C1 segment of cervical spinal cord (tissue), 14 donors: ENCODE measurements around the gene NPC2.
A peak's percentile ranks its signal among the peaks of the same experiment; 100 is the strongest.
"Not testable (repeated sequence)": the region's sequence is repeated elsewhere in the genome, so short reads cannot be mapped to it uniquely, and the experiment has no call there.

Experiments
- DNase-seq, 14 donors: peaks; one replicate each; lab custom pipeline; 2025; lab: John Stamatoyannopoulos, UW

NPC2 gene

DNA sequence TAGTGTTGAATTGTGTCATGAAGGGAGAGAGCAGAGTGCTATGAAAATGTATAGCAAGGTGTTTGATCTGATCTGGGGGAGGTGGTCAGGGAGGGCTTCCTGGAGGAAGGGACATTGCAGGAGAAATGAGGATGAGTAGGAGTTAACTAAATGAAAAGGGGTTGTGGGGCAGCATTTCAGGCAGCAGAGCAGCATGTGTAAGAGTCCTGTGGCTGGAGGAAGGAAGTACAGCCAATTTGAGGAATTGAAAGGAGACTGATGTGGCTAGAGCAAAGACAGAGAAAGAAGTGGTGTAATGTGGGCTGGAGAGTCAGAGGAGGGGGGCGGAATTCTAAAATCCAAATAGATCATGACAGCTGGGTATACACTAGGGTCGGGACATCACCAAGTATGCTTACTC is 20.5 kb downstream of the NPC2 start:
- no peak for DNase-seq

DNA sequence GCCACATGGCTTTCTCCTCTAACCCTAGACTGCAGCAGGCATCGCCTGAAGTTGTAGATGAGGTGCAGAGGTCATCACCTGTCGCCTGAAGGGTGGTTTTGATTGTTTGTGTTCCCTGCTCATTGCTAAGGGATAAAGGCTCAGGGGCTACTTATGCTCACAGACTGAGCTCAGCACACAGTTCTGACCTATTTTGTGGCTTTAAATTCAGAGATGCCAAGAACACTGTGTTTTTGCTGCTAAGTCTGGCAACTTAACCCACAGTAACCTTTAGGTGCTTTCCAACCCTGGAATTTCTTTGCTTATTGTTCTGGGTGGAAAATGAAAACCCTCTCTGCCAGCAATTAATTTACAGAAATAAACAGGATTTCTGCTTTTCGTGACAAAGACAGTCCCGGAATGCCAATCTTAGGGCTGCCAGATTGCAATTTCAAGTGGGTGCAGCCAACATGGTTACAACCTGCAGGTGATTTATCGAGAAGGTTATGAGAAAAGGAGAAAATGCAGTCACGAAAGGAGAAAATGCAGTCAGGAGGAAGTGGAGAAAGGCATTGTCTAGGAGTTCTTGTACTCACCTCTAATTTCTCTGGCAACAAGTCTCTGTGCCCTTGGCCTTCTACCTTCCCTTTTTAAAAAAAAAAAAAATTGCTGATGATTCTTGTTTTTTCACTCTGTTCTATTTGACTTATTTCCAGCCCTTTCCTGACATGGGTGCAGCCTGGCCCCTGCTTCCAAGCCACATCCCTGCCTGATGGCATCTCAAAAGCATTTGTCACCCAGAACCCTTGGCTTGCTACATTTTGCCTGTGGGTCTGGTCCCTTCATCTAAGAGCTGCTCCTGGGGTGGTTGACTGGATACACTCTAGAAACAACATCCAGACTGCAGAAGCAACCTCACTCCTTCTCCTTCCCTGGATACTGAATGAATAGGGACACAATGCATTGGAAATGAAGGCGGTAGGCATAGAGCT is 23.3 kb downstream of the NPC2 start:
- peak in 2 of 14 donors; percentile 13 to 18 for DNase-seq

DNA sequence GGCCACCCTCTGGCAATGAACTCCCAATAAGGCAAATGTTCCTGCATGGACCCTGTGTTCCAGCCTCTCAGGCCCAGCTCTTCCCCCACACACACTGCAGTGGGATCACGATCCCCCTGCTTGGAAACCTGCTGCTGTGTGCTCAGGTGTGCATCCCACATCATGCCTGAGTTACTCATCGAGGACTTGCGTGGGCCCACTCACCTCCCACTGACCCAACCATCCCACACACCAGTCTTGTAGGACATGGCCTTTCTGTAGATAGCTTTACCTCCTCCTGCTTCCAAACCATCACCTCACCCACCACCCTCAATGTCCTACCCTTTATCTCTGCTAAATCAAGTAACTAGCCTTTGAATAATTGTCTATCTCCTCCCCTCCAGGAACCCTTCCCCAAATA is 24.6 kb downstream of the NPC2 start:
- no peak for DNase-seq

DNA sequence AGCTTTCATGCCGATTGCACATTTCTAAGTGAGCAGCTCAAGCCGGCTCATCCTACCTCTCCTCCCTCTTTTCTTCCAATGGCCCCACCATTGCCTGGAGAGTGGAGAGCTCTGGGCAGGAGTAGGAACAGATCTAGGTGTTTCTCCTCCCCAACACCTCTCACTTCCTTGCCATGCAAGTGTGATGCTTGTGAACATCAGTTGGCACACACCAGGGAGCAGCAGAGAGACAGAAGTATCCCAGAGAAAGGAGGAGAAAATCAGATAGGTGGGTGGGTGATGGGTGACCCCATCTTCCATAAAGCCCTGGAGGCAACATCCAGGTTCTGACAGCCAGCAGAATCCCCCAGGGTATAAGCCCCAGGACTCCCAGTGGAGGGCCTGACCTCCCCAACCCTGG is 27.8 kb downstream of the NPC2 start:
- DNase-seq: no peak

DNA sequence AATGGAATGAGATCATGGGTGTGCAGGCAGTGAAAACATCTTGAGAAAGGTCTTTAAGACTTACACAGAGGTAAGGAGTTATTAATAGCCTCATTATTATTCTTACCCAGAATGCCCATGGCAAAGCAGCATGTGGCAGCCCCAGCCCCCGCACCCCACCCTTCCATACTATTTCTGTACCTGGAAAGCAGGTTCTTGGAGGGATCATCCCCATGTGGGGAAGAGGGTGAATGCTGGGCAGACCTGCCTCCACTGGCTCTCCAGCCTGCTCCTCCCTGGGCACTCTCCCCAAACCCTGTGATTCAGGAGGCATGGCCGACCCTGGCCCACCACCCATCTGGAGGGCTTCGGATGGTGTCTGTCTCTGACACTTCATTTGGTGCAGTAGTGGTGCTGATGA is 28.3 kb downstream of the NPC2 start:
- no peak for DNase-seq

DNA sequence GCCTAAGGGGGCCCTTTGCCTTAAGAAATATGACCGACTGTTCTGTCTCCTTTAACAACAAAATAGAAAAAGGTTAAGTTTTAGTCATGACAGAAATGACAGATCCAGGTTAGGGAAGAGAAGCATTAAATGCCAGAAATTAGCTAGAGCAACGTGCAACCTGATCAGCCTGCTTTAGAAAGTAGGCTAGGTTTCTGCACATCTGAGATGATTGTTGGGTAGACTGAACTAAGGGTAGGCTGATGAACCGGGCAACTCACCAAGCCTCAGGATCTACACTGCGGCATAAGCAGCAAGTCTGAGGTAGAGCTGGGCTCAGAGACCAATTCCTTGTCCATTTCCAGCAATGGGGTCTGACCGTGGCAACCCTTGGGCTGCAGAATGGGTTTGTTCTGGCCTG is 29.4 kb downstream of the NPC2 start:
- no peak for DNase-seq

DNA sequence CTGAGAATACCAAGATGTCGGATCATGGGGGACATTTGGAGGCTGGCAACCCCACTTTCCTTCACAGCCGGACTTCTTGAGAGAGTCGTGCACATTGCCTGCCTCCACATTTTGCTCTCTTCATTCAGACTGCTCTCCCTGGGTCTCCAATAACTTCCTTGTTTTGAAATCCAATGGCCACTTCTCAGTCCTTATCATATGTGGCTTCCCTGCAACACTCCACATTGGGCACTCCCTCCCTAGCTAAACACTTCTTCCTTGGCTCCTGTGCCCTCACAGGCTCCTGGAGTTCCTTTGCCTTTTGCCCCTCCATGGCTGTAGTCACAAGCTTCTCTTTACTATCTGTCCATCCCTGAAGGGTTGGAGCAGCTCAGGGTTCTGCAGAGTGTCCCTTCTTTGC is 30.1 kb downstream of the NPC2 start:
- DNase-seq: no peak

DNA sequence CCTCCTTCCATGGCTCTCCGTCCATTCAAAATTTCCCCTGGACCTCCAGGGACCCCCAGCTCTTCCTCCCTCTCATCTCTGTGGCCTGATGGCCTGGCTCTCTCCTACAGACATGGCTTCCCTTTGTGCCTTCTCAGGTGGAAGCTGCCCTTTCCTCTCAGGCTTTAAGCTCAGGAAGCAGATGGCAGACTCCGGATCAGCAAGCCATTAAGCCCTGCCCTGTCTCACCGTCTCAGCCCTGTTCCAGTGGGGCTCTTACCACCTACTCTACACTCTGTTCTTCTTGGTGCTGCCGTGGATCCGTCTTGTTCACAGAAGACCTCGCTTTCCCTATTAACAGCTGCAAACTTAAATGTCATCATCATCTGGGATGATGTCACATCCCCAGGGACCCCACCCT is 33.1 kb downstream of the NPC2 start:
- no peak for DNase-seq

DNA sequence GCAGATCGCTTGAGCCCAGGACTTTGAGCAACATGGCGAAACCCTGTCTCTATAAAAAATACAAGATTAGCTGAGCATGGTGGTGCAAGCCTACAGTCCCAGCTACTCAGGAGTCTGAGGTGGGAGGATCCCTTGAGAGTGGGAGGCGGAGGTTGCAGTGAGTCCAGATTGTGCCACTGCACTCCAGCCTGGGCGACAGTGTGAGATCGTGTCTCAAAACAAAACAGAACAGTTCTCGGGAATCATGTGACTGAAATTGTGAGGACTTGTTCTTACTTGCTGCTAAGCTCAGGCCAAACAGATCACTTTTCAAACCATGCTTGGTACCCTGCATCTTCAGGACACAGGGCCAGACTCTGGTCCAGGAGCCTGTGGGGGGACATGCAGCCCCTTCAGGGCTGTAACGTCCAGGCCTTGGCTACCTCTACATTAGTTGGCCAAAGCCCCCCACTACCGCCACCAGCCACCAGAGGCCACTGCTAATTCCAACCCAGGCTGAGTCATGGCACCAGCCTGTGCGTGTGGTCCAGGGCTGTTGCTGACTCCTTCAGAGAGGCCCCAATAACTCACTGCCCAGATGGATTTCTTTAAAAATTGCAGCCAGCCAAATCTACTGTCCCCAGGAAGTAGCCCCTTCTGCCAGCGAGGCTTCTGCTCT is 33.7 kb downstream of the NPC2 start:
- DNase-seq: no peak

DNA sequence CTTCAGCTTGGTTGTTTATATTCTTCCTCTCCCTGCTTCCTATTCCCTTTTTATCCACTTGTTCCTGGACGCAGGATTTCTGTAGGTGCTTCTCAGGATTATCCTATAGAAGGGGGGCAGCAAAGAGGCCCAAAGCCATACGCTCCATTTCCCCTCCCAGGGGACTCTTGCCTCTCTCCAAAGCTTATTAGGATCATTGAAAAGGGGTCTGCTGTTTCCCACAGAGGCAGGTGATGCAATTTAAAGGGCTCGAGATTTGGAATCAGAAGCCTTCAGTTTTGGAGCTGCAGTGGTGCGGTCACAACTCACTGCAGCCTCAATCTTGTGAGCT is 35.6 kb downstream of the NPC2 start:
- DNase-seq: no peak

DNA sequence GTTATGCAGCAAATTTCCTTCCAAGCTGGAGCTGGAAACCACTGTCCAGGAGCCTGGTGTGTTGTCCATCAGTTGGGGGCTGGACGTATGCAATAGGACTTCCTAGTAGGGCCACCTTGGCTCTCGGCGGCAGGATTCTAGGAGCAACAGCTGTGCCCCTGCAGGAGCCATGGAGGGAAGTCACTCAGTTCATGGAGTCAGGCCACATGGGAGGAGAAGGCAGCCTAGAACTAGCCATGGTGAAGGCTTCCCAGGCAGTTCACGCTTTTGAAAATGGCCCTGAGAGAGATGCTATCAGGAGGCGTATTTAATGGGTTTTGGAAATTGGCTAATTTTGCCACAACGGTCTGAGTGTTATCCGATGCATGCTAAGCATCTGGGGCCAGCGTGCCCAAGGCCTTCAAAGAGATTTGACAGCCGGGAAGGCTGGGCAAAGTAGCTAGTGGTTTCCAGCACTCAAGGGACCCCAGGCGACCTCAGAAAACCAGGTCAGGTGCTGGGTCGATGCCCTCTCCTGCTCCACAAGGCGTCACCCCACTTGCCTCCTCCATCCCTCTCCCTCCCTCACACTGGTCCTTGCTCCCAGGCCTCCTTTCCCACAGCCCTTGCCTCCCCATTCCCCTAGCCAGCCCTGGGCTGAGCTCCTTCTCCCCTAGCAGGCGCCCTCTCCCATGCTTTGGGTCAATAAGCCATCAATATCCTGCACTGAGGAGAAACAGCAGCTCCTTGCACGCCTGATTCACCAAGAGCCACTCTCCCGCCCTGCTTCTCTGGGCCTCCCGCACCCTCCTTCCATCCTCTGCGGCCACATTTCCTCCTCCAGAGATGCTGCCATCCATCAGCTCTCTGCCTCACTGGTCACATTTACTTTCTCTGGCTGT is 36.2 kb downstream of the NPC2 start:
- DNase-seq: no peak

DNA sequence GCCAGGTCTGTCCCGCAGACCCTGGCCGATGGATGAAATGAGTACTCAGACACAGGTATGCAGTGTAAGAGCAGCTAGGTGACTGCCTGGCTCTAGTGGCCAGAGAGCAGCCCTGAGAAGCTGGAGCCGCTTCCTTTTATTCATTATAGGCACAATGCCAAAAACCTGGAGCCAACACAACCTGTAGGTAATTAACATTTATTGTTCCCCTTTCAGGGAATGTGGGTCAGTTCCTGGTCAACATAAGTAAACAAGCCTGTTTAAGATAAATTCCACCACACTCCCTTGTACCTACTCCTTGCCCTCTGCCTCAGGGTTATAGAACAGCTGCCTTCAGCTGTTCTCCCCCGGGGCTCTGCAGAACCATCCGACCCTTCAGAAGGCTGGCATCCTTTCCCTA is 38.7 kb downstream of the NPC2 start:
- DNase-seq: not testable (repeated sequence)

DNA sequence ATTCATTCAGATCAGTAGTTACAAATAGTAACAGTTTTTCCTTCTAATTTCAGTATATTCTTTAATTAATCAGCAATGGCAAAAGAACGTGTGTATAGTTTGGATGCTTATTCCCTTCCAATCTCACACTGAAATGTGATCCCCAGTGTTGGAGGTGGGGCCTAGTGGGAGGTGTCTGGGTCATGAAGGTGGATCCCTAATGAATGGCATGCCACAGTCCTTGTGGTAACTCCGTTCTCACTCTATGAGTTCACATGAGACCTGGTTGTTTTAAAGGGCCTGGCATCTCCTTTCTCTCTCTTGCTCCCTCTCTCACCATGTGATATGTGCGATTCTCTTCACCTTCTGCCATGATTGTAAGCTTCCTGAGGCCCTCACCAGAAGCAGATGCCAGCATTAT is 48.2 kb downstream of the NPC2 start:
- no peak for DNase-seq

DNA sequence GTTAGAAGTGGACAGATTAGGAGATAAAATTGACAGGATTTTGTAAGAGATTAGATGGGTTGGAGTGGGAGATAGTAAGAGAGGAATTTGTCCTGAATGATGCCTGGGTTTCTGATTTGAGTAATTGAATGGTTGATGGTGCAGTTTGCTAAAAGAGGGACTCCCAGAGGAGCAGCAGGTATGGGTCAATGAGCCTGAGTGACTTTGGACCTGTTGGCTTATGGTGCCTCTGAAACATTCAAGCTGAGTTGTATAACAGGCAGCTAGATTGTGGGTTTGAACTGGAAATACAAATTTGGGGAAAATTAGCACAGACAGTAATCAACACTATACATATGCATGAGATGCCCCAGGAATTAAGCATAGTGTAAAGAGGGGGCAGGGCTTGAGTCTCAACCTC is 50.3 kb downstream of the NPC2 start:
- no peak for DNase-seq

DNA sequence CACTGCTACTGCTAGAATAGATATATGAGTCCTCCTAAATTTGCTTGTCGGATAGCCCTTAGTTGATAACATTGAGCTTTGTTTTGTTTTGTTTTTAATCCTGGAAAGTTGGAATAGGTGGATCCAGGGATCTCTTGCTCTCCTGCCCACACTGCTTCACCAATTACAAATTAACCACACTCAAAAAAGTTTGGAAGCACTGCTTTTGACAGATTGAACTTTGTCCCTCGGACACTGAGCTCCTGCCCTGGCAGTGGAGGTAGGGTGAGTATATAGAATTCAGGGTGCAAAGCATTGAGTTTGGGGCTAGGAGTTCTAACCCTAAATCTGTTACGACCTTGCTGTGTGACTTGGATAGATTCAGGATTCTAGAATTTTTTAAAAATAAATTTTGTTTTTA is 52.0 kb downstream of the NPC2 start:
- no peak for DNase-seq

DNA sequence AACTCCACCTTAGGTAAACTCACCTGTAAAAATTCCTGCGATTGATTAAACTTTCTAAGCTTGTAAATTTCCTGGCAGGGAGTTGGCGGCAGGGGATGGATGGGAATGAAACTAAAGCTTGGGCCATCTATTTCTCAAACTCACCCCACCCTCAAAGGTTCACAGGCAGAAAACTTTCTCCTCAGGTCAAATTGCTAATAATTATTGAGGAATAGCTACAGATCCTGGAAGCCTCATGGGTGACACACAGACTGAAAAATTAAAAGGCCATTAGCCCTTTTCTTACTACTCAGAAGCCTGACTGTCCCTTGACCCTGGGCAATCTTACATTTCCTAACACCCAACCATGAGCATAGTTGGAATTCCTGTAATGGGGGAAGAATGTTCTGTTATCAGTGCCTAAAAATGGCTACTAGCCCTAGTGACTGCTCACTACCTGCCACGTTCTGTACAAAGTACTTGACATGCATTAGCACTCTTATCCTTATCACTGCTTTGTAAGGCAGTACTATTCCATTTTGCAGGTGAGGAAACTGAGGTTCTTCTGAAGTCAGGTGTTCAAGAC is 54.7 kb downstream of the NPC2 start:
- DNase-seq: no peak

DNA sequence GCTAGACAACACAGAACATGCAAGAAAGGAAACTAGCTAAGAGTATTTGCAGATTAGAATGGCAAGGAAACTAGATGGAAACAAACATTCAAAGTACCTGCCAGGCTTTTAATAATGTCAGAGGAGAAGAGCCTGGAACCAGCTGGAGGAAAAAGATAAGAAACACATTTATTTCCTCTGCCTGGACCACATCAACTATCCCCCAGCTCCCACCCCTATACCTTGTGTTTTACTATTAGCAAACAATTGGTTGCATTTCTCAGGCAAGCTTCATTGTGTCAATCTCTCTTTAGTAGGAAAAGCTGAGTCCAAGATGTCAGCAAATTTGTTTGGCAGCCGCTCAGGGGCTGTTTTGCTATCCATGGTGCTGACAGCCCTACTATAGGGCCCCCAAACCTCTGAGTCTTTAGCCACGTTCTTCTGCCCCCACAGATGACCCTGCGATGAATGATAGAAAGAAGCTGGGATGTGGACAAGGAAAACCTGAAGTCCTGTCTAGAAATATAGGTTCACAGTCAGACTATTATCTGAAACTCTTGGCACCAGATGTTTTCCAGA is 55.5 kb downstream of the NPC2 start:
- no peak for DNase-seq

DNA sequence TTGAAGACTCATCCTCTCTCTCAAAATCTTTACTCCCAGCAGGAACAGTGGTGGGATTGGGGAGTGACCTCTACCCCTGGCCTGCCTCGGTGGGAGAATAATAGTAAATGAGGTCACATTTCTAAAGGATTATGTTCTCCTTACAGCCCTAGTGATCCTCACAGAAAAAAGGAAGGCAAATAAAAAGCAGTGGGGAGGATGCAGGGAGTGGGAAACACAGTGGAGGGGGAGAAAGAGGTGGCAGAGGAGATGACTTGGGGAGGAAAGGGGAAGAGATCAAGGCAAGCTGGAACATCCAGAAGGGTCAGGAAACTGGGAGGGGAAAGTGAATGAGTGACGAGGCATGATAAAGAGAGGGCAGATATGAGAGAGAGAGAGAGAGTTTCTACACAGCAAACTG is 58.8 kb downstream of the NPC2 start:
- DNase-seq: no peak

DNA sequence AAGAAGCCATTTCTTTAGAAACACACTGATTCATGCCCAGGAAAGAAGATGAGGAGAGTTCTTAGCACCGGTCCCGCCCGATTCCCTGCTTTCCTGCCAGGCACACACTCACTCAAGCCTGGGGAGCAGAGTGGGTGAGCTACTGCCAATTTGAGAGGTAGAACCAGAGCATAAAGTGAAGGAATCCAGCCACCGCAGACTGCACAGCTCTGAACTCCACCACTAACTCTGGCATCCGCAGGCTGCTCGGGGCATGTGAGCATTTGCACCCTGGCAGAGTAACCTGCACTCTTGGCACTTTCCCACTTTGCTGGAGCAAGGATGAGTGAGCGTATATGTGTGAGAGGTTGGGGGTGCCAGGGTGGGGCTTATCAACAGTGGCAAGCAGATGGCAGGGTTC is 63.1 kb downstream of the NPC2 start:
- DNase-seq: no peak
